Measurements from ENCODE around the gene LHFPL2. TPM values are rescaled to one million over a fixed set of nuclear protein-coding genes. Genes with fewer than 3 reads are reported as not detected.

The LHFPL2 gene
- total RNA-seq, 1 donor from 2014 or later = 40.6 TPM

DNA sequence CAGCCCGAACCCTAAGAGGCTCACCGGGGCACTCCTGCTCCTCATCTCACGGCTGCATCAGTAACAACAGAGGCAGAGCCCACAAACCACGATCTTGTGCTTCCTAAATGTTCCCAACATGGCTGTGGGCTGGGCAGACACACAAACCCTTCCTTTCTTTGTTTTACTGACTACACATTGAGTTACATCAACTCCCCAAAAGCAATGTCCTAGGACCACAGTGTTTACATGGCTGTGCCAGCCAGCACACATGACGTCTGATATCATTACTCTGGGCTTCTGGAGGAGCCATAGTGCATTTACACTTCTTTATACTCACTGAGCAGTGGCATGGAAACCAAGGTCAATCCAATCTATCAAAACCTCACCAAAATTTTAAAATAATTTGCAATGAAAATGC is 101.4 kb downstream of the LHFPL2 start:
- Histone ChIP-seq H3K27me3 (ENCODE audit: low read depth) (no peaks in the 10 kb centered on the region), H3K36me3 (no peaks in the 10 kb centered on the region), H3K9me3 (no peaks in the 10 kb centered on the region), H3K4me3 (no peak overlapping the region), H3K27ac (peak overlapping the region; percentile 34), H3K4me1 (peaks cover 27% of the 10 kb centered on the region)
- no peak for DNase-seq
- TF ChIP-seq, protein P1, sequence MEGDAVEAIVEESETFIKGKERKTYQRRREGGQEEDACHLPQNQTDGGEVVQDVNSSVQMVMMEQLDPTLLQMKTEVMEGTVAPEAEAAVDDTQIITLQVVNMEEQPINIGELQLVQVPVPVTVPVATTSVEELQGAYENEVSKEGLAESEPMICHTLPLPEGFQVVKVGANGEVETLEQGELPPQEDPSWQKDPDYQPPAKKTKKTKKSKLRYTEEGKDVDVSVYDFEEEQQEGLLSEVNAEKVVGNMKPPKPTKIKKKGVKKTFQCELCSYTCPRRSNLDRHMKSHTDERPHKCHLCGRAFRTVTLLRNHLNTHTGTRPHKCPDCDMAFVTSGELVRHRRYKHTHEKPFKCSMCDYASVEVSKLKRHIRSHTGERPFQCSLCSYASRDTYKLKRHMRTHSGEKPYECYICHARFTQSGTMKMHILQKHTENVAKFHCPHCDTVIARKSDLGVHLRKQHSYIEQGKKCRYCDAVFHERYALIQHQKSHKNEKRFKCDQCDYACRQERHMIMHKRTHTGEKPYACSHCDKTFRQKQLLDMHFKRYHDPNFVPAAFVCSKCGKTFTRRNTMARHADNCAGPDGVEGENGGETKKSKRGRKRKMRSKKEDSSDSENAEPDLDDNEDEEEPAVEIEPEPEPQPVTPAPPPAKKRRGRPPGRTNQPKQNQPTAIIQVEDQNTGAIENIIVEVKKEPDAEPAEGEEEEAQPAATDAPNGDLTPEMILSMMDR (IDR thresholded peaks at IDR 0.05) = no peak
- ATAC-seq = no peak
- intact Hi-C loops (cut with DNase I) = no loop called here

DNA sequence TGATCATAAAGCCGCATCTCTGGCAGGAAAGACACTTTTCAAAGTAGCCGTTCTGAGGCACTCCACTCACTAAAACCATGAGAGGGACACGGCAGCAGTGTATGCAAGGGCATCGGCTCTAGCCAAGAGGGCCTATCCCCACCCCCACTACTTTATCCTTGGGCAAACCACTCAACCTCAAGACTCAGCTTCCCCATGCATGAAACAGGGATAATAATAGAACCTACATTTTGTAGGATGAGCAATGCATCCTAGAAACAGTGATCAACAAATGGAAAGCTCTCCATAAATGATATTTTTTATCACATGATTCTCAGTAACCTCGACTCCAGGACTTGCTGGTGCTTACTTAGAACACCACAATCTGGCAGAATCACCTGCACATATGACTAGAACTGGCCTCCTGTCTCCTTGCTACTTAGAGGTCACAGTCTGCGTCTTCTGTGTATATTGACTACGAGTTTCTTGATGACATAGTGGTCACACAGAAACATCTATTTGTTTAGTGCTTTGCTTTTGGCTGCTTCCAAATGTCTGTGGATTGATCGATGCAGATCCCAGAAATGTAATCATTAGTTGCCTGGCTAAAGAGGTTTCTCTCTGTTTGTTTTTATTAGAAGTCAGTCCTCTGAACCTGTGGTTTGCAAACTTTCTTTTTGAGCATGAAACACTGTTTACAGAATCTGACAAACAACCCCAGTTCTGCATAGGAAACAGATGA is 102.1 kb downstream of the LHFPL2 start:
- peak overlapping the region; percentile 34 for H3K27ac ChIP-seq
- no peak for DNase-seq

DNA sequence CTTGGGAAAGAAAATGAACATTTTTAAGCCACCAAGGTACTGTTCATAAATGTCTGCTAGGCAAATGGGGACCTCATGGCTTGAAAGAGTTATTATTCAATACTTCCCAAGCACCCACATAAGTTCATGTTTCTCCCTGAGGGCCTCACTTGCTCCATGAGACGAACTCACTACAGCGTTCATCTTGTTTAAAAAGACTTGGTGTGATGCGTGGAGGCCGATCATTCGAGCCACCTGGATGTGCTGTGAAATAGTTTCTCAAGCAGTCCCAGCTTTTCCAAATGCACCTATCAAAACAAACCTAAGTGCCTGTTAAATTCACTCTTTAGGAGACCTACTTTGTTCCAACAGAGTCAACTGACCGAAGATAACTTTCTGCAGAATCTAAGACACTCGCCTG is 103.2 kb downstream of the LHFPL2 start:
- intact Hi-C loops (cut with DNase I) = no loop called here
- H3K27me3 ChIP-seq (ENCODE audit: low read depth) = no peaks in the 10 kb centered on the region
- ATAC-seq (no peak), DNase-seq (no peak)
- H3K4me3 ChIP-seq = no peak overlapping the region
- H3K36me3 ChIP-seq = no peaks in the 10 kb centered on the region
- no peak overlapping the region for H3K27ac ChIP-seq
- no peaks in the 10 kb centered on the region for H3K9me3 ChIP-seq
- peaks cover 38% of the 10 kb centered on the region for H3K4me1 ChIP-seq
- TF ChIP-seq, protein P1 (IDR thresholded peaks at IDR 0.05) = no peak

More for the DNA sequence above, 102.1 kb downstream of the LHFPL2 start:
- Histone ChIP-seq H3K27me3 (ENCODE audit: low read depth) (no peaks in the 10 kb centered on the region), H3K4me3 (no peak overlapping the region), H3K9me3 (no peaks in the 10 kb centered on the region), H3K4me1 (peaks cover 31% of the 10 kb centered on the region), H3K36me3 (no peaks in the 10 kb centered on the region)
- TF ChIP-seq, protein P1 (IDR thresholded peaks at IDR 0.05) = no peak
- intact Hi-C loops (cut with DNase I) = no loop called here
- ATAC-seq = no peak

DNA sequence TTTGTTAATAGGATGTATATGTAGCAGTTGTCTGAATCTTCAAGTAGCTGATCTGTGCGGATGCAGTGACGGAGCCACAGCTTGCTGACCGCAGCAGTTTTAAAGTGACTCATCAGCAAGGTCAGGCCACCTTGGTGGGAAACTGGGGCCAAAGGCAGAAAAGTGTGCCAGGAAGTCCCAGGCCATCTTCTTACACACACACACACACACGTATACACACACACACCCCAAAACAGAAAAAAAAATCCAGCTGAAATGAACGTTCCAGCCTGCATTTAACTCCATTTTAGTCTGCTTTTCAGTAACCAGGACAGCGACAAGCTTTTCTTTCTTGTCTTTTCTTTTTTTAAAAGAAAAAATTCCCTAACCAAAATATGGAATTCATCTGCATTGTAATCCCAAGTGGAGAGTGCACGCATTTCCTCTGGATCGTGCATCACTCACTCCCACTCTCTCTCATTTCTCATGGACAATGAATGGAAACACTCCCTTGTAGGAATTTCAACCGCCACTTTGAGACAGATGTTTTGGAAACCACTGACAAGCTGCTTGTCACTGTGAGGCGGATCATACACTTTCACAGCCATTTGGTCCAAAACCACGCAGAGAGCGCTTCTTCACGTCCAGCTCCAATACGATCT is 103.9 kb downstream of the LHFPL2 start:
- intact Hi-C loops (cut with DNase I) = no loop called here
- Histone ChIP-seq H3K4me3 (no peak overlapping the region), H3K27me3 (ENCODE audit: low read depth) (no peaks in the 10 kb centered on the region), H3K9me3 (no peaks in the 10 kb centered on the region), H3K27ac (no peak overlapping the region), H3K36me3 (no peaks in the 10 kb centered on the region), H3K4me1 (peaks cover 43% of the 10 kb centered on the region)
- TF ChIP-seq, protein P1 (IDR thresholded peaks at IDR 0.05) = no peak
- ATAC-seq (no peak), DNase-seq (no peak)

DNA sequence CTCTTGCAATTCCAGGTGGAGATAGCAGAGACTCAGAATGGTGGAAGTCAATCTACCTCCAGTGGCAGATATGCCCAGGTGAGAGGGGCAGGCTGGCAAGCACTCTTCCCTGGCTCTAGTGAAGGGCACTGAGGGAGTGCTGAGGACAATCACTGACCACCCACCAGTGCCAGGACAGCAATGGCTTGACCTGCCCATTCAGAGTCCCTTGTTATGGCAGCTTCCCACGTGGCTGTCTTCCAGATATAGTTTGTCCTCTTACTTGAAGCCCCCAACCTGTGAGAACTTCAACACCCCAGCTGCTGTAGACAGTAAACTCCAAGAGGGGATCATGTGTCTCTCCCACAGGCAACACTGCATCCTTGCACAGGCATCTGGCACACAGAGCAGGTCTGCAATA is 104.7 kb downstream of the LHFPL2 start:
- no peak overlapping the region for H3K27ac ChIP-seq
- ATAC-seq = no peak
- intact Hi-C loops (cut with DNase I) = no loop called here
- peaks cover 48% of the 10 kb centered on the region for H3K4me1 ChIP-seq
- TF ChIP-seq, protein P1 (IDR thresholded peaks at IDR 0.05) = no peak
- no peak for DNase-seq
- no peaks in the 10 kb centered on the region for H3K9me3 ChIP-seq
- no peaks in the 10 kb centered on the region for H3K27me3 ChIP-seq (ENCODE audit: low read depth)
- H3K4me3 ChIP-seq = no peak overlapping the region
- no peaks in the 10 kb centered on the region for H3K36me3 ChIP-seq
